Right cardiac atrium (tissue), 5 donors: ENCODE results near the gene ZNF460. TPM values are rescaled to one million over a fixed set of nuclear protein-coding genes. Genes with fewer than 3 reads are reported as not detected.

Source experiments
- ATAC-seq, 2 donors: fragments of 200-7000 bp; cut with Tn5 transposase; one replicate each; pipeline versions ENCODE4 v1.8.0 to v1.9.1; 2020; ENCODE audit warnings: moderate library complexity in 2 of 2, mild to moderate bottlenecking in 1 of 2
- DNase-seq, 3 donors: peaks; one replicate each; pipeline ENCODE4 v3.0.0-alpha.2; 2020
- H3K27ac ChIP-seq: one replicate; pipeline ENCODE4 v1.5.1; 2013; ENCODE audit warnings: mild to moderate bottlenecking, low read length, control low read depth, moderate library complexity
- H3K27me3 ChIP-seq: one replicate; pipeline ENCODE4 v1.6.1; 2013; ENCODE audit not compliant: control insufficient read depth, insufficient read depth
- H3K4me1 ChIP-seq: one replicate; pipeline ENCODE4 v1.6.1; 2013; ENCODE audit warnings: low read length; ENCODE audit not compliant: control insufficient read depth, insufficient read depth
- H3K4me3 ChIP-seq: one replicate; pipeline ENCODE4 v1.5.1; 2013; ENCODE audit warnings: low read length, control low read depth
- H3K9me3 ChIP-seq: one replicate; pipeline ENCODE4 v1.6.1; 2013; ENCODE audit warnings: low read length; ENCODE audit not compliant: control insufficient read depth
- WGBS: extraction: QIAGEN DNeasy Blood & Tissue Kit; methylation state at CpG from one replicate; pipeline ENCODE4 v1.1.7; 2013; 5-methylcytosine and 5-hydroxymethylcytosine counted together
- intact Hi-C, 4 donors: fragments of 100-400 bp; cut with DNase I; formaldehyde crosslinking; loops; one replicate each; pipeline versions ENCODE4 v1.11.0 to v1.14.0; 2022 to 2023
- long read RNA-seq, 4 donors: library from polyadenylated mRNA; unstranded; transcript quantifications; one replicate each; pipeline ENCODE4 v2.0.0, GENCODE V29; 2020 to 2021
- polyA plus RNA-seq: library from polyadenylated mRNA; stranded (reverse); fragments of 200-250 nt; gene quantifications from one replicate; pipeline ENCODE4 v1.2.3, GENCODE V29; 2013
- total RNA-seq, 4 donors: library from RNA; stranded (reverse); fragmentation: NEBNext Ultra II Directional; extraction: Animal tissue kit (Norgen Biotek cat#: 25700); gene quantifications; one replicate each; pipeline ENCODE4 v1.2.1, GENCODE V29; 2021
- donor health status: healthy with polysubstance abuse.
- donor health status: DM: no; HTN: yes; CAD: no.
- donor health status: DM: no; HTN: no; CAD: no.
- donor health status: DM: no; HTN: yes; CAD: no; lungs with severe emphysema.
- donor health status: DM: yes; HTN: yes; CAD: no.

Gene ZNF460
- 10 to 100 TPM; 30.6 to 46.5 (median 36.1) TPM for total RNA-seq
- 3.5 TPM for polyA plus RNA-seq
- long read RNA-seq, donor 1, partial matches to known transcripts: 0 of 5 reads
- long read RNA-seq, donor 1, other reads (novel, unspliced or antisense): 2 of 5 reads
- long read RNA-seq, donor 2: 0 reads
- long read RNA-seq, donor 3, transcript ZNF460-201 (3 exons, 3,350 nt): major isoform, 6 of 8 reads
- long read RNA-seq, donor 3, partial matches to known transcripts: 0 of 8 reads
- long read RNA-seq, donor 3, other reads (novel, unspliced or antisense): 1 of 8 reads
- long read RNA-seq, donor 4: 0 reads

DNA sequence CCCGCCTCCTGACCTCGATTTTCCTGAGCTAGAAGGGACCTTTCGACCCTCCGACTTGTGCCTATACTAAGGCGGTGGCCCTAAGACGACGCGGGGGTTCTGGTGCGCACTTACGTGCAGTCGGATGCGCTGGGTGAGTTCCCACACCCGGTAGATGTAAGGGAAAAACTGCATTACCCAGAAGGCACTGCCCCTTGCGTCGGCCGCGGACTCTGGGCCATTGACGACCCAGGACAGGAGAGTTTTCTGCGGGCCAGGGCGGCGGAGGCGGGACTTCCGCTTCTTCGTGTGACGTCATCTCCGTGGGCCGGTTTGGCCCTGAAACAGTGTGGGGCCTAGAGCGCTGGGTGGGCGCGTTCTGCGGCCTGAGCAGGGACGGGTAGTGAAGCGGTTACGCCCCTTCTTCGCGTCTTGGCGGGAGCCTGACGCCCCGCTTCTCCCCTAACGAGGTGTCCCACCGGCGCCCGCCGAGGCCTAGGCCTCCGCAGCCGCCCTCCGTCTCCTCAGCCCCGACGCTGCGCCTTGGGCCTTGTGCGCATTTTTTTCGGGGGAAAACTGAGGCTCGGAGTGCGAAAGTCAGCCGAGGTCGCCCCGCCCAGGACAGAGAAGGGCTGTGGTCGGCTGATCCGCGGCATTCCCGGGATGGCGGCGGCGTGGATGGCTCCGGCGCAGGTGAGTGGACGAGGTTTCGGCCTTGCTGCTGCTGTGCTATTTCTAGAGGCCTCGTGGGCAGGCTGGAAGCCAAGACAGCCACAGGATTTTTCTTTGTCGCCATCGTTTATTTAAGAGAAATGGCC is at the start of gene ZNF460:
Gene ZNF460 (plus strand): TSS at position 321 of the 797 bp plus-strand sequence. CDS start 322 bp downstream, at position 643.
- Histone ChIP-seq H3K9me3 (no peaks in the 10 kb centered on the region), H3K4me1 (peaks cover 8% of the 10 kb centered on the region), H3K4me3 (peak within 1 kb of the TSS; percentile 91), H3K27ac (peak within 1 kb of the TSS; percentile 100), H3K27me3 (no peaks in the 10 kb centered on the region)
- under 1% methylated on average over 71 of the region's 71 CpGs for WGBS
- ATAC-seq (peak; percentile 97 to 98), DNase-seq (peak; percentile 98 to 99 (median 99))
- intact Hi-C loops: no loop called here

- Histone ChIP-seq H3K27ac (no peak overlapping the region), H3K4me1 (no peaks in the 10 kb centered on the region), H3K27me3 (no peaks in the 10 kb centered on the region), H3K9me3 (no peaks in the 10 kb centered on the region), H3K4me3 (no peak overlapping the region)
- DNase-seq: no peak
- intact Hi-C loops: no loop called here
- 63% methylated on average over 9 of the region's 9 CpGs for WGBS
- no peak for ATAC-seq
Observed at GRCh38 chr19:57231686-57232085, 48.6 kb upstream of the ZNF460 start.

GRCh38 chr19:57233207-57233606 is 47.1 kb upstream of the ZNF460 start:
- Histone ChIP-seq H3K4me3 (no peak overlapping the region), H3K27ac (no peak overlapping the region), H3K9me3 (no peaks in the 10 kb centered on the region), H3K27me3 (no peaks in the 10 kb centered on the region), H3K4me1 (no peaks in the 10 kb centered on the region)
- WGBS: 83% methylated on average over 1 of the region's 1 CpG
- DNase-seq: no peak
- intact Hi-C loops: no loop called here
- ATAC-seq: no peak

DNA sequence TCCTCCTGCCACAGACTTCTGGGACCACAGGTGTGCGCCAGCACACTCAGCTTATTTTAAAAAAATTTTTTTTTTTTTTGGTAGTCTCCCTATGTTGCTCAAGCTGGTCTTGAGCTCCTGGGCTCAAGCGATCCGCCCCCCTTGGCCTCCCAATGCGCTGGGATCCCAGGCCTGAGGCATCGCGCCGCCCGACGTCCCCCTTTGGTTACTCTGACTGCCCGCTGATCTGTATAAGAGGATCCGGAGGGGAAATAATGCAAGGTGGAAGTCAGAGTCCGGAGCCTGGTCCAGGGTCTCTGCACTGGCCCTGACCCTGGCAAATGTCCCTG is 40.3 kb upstream of the ZNF460 start:
- Histone ChIP-seq H3K27ac (peak overlapping the region; percentile 96), H3K4me1 (peaks cover 6% of the 10 kb centered on the region), H3K27me3 (no peaks in the 10 kb centered on the region), H3K4me3 (peak overlapping the region; percentile 81), H3K9me3 (no peaks in the 10 kb centered on the region)
- WGBS: 20% methylated on average over 12 of the region's 12 CpGs
- ATAC-seq (no peak), DNase-seq (peak in 2 of 3 donors; percentile 37 to 64)
- intact Hi-C loops: no loop called here

DNA sequence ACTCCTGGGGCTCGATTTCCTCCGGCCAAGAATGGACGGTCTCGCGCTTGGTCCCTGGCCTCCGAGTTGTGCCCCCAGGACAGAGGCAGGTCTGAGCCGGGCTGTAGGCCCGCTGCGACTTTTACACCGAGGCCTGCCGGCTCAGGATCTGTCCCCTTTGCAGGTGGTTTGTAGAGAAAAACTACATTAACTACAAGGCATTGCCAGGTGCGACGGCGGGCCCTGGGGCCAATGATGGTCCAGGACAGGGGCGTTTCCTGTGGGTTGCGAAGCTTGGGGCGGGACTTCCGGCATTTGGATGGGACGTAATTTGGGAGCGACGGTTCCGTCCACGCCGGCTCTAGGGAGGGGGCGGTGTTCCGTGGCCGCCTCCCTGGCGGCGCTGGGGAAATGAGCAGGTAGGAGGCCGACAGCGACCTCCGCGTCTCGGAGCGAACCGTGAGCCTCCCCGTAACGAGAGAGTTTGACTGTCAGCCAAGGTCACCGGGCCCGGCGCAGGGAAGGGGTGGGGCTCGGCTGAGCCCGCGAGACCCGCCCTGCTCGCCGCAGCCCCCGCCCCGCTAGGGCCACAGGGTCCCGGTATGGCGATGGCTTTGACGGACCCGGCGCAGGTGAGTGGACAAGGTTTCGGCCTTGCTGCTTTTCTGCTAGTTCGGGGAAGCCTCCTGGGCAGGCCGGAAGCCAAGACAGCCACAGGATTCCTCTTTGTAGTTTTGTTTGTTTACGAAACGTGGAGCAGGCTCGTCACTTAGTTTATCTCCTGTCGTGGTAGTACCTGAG is 39.8 kb upstream of the ZNF460 start, which contains the start of gene ZNF805:
Gene ZNF805 (plus strand): TSS at position 322 of the 780 bp plus-strand sequence. CDS start 260 bp downstream, at position 582.
- DNase-seq: peak; percentile 97 to 98 (median 98)
- Histone ChIP-seq H3K4me1 (peaks cover 6% of the 10 kb centered on the region), H3K27ac (peak within 1 kb of the TSS; percentile 96), H3K27me3 (no peaks in the 10 kb centered on the region), H3K9me3 (no peaks in the 10 kb centered on the region), H3K4me3 (peak within 1 kb of the TSS; percentile 81)
- under 1% methylated on average over 61 of the region's 61 CpGs for WGBS
- peak; percentile 99 for ATAC-seq
- intact Hi-C loops: no loop called here

DNA sequence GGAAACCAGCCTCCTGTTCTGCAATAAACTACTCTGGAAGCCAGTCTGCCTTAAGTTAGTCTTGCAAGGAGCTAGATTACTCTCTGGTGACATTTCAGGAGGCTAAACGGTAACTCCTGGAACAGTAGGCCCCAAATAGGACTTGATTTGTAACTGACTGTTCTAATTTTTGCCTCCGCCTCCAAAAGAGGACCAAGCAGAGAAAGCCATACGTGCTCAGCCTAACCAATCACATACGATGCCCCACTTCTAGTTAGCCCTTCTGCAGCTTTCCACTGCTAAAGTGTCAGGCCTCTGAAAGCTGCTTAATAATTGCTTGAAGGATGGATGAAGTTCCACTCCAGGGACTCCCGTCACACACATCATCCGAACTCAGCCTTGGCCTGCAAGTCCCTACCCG is 39.1 kb upstream of the ZNF460 start:
- DNase-seq (no peak), ATAC-seq (no peak)
- peak overlapping the region; percentile 87 for H3K27ac ChIP-seq
- peaks cover 6% of the 10 kb centered on the region for H3K4me1 ChIP-seq
- intact Hi-C loops: no loop called here
- no peaks in the 10 kb centered on the region for H3K27me3 ChIP-seq
- no peaks in the 10 kb centered on the region for H3K9me3 ChIP-seq
- H3K4me3 ChIP-seq: peak overlapping the region; percentile 81
- 11% methylated on average over 7 of the region's 7 CpGs for WGBS

GRCh38 chr19:57242821-57243220 is 37.5 kb upstream of the ZNF460 start:
- ATAC-seq (no peak), DNase-seq (no peak)
- Histone ChIP-seq H3K27me3 (no peaks in the 10 kb centered on the region), H3K9me3 (no peaks in the 10 kb centered on the region), H3K27ac (no peak overlapping the region), H3K4me1 (peaks cover 6% of the 10 kb centered on the region), H3K4me3 (no peak overlapping the region)
- intact Hi-C loops: no loop called here
- 94% methylated on average over 5 of the region's 5 CpGs for WGBS

GRCh38 chr19:57244513-57244912 is 35.8 kb upstream of the ZNF460 start:
- WGBS: 75% methylated on average over 5 of the region's 5 CpGs
- Histone ChIP-seq H3K4me1 (peaks cover 6% of the 10 kb centered on the region), H3K9me3 (no peaks in the 10 kb centered on the region), H3K27ac (no peak overlapping the region), H3K27me3 (no peaks in the 10 kb centered on the region), H3K4me3 (no peak overlapping the region)
- DNase-seq (no peak), ATAC-seq (no peak)
- intact Hi-C loops: no loop called here

- Histone ChIP-seq H3K4me1 (peaks cover 6% of the 10 kb centered on the region), H3K27me3 (no peaks in the 10 kb centered on the region), H3K4me3 (no peak overlapping the region), H3K9me3 (no peaks in the 10 kb centered on the region), H3K27ac (no peak overlapping the region)
- intact Hi-C loops: no loop called here
- DNase-seq (no peak), ATAC-seq (no peak)
- 92% methylated on average over 5 of the region's 5 CpGs for WGBS
Observed at GRCh38 chr19:57245066-57245465, 35.2 kb upstream of the ZNF460 start.

DNA sequence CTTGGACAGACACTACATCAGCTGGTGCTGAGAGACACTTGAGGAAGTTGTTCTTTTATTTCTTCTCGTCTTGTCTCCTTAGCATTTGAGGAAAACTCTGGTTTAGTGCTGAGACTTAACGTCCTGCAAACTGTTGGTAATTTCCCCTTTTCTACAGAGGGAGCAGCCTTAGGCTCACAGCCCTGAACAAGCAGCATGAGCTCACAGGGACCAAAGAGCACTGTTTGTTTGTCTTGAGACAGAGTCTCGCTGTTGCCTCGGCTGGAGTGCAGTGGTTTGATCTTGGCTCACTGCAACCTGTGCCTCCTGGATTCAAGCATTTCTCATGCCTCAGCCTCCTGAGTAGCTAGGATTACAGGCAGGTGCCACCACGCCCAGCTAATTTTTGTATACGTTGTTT is 34.3 kb upstream of the ZNF460 start:
- no peak overlapping the region for H3K4me3 ChIP-seq
- peaks cover 6% of the 10 kb centered on the region for H3K4me1 ChIP-seq
- ATAC-seq: no peak
- 82% methylated on average over 6 of the region's 6 CpGs for WGBS
- no peaks in the 10 kb centered on the region for H3K9me3 ChIP-seq
- intact Hi-C loops: no loop called here
- DNase-seq: no peak
- no peak overlapping the region for H3K27ac ChIP-seq
- H3K27me3 ChIP-seq: no peaks in the 10 kb centered on the region

- WGBS: 80% methylated on average over 6 of the region's 6 CpGs
Observed at GRCh38 chr19:57248646-57249045, 31.6 kb upstream of the ZNF460 start.

More at GRCh38 chr19:57248646-57249045, 31.6 kb upstream of the ZNF460 start:
- Histone ChIP-seq H3K27ac (no peak overlapping the region), H3K9me3 (no peaks in the 10 kb centered on the region), H3K4me3 (no peak overlapping the region), H3K27me3 (no peaks in the 10 kb centered on the region), H3K4me1 (no peaks in the 10 kb centered on the region)
- ATAC-seq (peak in 1 of 2 donors; percentile 29), DNase-seq (no peak)
- intact Hi-C loops: no loop called here
